ENCODE measurements around the gene DGKZ.
A peak's percentile ranks its signal among the peaks of the same experiment; 100 is the strongest.
"Not testable (repeated sequence)": the region's sequence is repeated elsewhere in the genome, so short reads cannot be mapped to it uniquely, and the experiment has no call there.

The DGKZ gene, protein sequence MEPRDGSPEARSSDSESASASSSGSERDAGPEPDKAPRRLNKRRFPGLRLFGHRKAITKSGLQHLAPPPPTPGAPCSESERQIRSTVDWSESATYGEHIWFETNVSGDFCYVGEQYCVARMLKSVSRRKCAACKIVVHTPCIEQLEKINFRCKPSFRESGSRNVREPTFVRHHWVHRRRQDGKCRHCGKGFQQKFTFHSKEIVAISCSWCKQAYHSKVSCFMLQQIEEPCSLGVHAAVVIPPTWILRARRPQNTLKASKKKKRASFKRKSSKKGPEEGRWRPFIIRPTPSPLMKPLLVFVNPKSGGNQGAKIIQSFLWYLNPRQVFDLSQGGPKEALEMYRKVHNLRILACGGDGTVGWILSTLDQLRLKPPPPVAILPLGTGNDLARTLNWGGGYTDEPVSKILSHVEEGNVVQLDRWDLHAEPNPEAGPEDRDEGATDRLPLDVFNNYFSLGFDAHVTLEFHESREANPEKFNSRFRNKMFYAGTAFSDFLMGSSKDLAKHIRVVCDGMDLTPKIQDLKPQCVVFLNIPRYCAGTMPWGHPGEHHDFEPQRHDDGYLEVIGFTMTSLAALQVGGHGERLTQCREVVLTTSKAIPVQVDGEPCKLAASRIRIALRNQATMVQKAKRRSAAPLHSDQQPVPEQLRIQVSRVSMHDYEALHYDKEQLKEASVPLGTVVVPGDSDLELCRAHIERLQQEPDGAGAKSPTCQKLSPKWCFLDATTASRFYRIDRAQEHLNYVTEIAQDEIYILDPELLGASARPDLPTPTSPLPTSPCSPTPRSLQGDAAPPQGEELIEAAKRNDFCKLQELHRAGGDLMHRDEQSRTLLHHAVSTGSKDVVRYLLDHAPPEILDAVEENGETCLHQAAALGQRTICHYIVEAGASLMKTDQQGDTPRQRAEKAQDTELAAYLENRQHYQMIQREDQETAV

DNA sequence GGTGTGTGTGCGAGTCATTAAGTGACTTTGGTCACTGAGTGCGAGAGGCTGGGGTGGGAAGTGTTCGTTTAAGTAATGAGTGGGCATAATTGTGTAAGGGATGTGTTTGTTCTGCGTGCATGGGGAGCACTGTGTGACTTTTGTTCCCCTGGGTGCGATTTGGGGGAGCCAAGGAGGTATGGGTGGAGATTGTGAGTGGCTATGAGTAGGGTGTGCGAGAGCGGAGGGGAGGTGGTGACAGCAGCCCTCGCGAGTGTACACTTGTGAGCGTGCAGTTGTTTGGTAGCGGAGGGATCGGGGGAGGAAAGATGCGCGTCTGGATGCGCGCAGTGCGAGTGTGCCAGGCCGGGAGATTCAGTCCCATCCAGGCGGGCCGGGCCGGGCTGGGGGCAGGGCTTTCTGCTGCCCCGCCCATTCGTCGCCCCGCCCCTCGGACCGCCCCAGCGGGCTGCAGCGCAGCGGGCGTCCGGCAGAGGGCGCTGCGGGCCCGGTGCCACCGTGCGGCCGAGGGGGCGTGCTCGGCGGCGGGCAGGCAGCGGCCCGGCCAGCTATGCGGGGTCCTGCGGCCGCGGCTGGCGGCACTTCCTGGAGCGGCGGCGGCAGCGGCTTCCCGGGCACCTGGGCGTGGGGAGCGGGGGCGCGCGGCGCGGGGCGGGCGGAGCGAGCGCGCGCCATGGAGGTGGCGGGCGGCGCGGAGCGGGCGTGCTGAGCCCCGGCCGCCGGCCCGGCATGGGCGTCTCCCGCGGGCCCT lies at the start of gene DGKZ:
Gene DGKZ, plus strand, starts transcription at position 578 of the 751 bp plus-strand sequence. CDS start 197 bp downstream, outside the sequence.
- peak; percentile 82 to 91 (median 89) for DNase-seq (ENCODE audit: low read depth in 3 of 3, low spot score in 1 of 3)

DNA sequence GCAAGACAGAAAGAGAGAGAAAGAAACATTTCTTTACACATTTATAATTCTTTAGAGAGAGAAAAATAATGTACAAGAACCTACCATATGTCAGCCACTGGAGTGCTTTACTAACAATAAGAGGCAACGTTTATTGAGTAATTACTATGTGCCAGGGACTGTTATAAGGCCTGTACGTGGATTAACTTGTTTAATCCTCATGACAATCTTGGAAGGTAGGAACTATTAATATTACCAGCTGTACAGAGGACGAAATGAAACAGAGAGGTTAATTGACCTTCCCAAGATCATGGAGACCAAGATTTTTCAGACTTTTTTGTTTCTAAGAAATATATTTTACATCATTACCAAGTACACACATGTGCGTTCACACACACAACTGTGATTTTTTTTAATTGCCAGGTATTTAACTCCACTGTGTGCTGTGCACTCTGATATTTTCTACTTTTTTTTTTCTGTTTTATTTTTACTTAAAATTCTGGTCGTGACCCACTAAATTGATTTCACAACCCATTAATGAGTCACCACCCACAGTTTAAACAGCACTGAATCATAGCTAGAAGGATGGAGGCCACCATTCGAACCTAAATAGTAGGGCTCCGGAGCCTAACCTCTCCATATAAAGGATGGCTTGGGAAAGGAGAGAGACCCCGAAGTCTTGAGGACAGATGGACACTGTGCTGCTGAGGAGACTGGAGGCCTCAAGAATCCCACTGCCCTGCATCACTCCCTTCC lies 48.4 kb upstream of the DGKZ start:
- DNase-seq (ENCODE audit: low read depth in 3 of 3, low spot score in 1 of 3): no peak

DNA sequence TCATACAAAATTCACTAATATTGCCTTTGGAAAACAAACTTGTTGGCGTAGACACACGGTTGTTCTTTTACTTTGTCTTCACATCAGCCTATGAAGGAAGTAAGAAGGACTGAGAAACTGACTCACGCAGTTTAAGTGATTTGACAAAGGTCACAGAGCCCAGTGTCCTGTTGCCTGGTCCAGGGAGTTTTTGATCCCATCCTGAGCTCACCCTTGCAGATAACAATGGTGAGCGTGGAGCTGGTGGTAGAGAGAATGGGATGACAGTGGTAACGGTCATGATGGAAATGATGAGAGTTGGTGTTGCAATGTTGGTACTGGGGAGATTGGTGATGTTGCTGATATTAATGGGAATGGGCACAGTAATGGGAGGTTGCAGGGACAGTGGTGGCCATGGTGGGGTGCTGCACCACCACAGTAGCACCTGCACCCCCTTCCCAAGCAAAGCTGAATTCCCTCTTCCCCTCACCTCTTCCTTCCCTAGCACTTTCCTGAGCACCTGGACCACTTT lies 47.8 kb upstream of the DGKZ start:
- DNase-seq (ENCODE audit: low read depth in 3 of 3, low spot score in 1 of 3): no peak

DNA sequence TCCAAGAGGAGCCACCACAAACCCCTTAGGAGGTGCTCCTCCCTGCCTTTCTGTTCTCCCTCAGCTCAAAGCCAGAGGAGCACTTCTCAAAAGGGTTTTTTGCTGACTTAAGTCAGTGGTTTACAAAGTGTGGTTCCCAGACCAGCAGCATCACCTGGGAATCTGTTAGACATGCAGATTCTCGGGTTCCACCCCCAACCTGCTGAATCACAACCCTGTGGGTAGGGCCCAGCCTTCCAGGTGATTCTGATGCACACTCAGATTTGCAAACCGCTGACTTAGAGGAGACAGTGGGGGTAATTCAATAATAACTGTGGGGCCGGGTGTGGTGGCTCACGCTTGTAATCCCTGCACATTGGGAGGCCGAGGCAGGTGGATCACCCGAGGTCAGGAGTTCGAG lies 47.0 kb upstream of the DGKZ start:
- DNase-seq (ENCODE audit: low read depth in 3 of 3, low spot score in 1 of 3): no peak

DNA sequence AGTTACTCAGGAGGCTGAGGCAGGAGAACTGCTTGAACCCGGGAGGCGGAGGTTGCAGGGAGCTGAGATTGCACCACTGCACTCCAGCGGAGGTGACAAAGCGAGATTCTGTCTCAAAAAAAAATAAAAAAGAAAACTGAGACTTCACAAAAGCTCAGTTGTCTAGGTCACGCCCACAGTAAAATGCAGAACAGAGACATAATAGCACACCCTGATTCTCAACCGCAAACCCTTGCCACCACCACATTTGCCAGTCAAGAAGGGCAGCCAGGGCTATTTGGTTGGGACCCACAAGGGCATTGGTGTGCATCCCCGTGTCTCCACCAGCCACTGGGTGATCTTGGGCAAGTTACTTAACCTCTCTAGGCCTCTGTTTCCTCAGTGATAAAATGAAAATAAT lies 44.4 kb upstream of the DGKZ start:
- no peak for DNase-seq (ENCODE audit: low read depth in 3 of 3, low spot score in 1 of 3)

DNA sequence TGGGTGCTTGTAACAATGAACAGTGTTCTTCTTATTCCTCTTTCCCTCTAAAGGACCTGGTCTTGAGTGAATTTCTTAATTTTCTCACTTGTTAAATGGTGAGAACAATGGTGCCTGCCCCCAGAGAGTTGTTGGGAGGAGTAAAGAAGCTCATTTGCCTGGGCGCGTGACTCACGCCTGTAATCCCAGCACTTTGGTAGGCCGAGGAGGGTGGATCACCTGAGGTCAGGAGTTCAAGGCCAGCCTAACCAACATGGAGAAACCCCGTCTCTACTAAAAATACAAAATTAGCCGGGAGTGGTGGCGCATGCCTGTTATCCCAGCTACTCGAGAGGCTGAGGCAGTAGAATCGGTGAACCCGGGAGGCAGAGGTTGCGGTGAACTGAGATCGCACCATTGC lies 43.2 kb upstream of the DGKZ start:
- DNase-seq (ENCODE audit: low read depth in 3 of 3, low spot score in 1 of 3): not testable (repeated sequence)

DNA sequence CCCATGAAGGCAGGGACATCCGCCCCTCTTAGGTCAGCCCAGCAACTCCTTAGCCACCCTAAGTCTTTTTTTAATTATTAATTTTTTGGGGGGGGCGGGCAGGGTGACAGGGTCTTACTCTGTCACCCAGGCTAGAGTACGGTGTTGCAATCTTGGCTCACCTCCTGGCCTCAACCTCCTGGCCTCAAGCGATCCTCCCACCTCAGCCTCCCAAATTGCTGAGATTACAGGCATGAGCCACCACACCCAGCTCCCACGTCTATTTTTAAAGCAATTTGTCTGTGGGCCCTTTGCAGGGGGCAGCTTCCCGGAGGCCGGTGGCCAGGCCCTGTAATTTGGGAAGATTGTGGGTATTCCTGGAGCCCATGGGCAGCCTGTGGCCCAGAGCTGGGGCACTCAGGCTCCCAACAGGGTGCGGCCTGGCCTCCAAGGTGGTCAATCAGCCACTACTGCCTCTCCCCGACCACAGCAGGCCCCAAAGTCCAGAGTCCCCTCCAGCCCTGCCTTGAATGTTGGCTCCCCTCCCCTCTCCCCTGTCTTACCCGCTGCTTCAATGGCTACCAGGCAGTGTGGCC lies 42.6 kb upstream of the DGKZ start:
- no peak for DNase-seq (ENCODE audit: low read depth in 3 of 3, low spot score in 1 of 3)

DNA sequence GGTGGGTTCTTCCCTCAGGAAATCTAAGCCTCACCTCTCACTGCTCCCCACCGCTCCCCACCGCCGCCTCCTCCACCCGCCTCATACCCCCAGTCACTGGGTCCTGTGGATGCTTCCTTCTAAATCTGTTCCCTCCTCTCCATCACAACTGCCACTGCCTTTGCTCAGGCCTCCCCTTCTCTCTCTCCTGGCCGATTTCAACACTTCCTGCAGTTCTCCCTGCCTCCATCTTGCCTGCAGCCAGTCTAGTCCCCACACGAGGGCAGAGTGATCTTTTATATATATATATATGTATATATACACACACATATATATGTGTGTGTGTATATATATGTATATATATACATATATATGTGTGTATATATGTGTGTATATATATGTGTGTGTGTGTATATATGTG lies 42.0 kb upstream of the DGKZ start:
- DNase-seq (ENCODE audit: low read depth in 3 of 3, low spot score in 1 of 3): no peak

DNA sequence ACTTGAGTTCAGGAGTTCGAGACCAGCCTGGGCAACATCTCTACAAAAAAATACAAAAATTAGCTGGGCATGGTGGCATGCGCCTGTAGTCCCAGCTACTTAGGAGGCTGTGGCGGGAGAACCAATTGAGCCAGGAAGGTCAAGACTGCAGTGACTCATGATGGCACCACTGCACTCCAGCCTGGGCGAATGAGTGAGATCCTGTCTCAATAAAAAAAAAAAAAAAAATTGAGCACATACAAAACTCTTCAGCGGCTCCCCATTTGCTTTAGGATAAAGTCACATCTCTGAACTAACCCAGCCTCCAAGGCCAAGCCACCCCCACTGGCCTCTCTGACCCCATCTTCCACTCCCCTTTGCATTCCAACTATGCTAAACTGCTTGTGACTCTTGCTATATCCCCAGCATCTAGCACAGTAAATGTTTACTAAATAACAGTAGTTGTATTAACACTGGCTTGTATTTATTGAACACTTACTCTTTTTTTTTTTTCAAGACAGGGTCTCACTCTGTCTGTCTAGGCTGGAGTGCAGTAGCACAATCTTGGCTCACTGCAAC lies 40.9 kb upstream of the DGKZ start:
- DNase-seq (ENCODE audit: low read depth in 3 of 3, low spot score in 1 of 3): no peak

DNA sequence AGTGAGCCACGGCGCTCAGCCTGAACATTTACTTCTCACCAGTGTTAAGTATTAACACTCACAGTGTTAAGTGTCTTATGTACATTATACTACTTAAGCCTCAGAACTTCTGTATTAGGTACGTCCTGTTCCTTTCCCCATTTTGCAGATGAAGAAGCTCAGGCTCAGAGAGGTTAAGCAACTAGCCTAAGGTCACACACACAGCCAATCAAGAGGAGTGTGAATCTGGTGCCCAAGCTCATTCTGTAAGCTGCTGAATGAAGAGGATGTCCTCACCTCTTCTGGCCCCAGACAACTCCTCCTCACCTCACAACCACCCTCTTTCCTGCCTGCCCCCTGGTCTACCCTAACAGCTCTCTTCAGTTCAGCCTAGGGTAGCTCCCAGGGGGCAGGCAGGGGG lies 39.9 kb upstream of the DGKZ start:
- no peak for DNase-seq (ENCODE audit: low read depth in 3 of 3, low spot score in 1 of 3)

DNA sequence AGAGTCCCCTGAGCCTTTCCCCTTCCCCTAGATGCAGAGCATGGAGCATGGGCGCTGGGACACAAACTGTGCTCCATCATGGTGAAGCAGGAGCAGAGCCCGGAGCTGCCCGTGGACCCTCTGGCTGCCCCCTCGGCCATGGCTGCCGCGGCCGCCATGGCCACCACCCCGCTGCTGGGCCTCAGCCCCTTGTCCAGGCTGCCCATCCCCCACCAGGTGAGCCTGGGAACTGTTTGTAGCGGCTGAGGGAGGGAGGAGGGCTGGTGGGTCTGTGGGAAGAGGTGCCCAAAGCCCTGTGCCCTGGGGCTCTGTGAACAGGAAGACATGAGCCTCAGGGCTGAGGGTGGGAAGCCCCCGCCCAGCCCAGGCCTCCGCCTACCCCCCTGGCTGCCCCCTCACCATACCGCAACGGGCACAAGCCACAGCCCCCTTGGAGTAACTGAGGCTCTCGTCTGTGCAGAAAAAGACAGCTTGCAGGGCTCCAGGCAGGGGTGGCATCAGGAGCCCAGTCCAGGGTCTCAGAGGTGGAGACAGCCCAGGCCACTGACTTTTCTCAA lies 39.4 kb upstream of the DGKZ start:
- DNase-seq (ENCODE audit: low read depth in 3 of 3, low spot score in 1 of 3): no peak

DNA sequence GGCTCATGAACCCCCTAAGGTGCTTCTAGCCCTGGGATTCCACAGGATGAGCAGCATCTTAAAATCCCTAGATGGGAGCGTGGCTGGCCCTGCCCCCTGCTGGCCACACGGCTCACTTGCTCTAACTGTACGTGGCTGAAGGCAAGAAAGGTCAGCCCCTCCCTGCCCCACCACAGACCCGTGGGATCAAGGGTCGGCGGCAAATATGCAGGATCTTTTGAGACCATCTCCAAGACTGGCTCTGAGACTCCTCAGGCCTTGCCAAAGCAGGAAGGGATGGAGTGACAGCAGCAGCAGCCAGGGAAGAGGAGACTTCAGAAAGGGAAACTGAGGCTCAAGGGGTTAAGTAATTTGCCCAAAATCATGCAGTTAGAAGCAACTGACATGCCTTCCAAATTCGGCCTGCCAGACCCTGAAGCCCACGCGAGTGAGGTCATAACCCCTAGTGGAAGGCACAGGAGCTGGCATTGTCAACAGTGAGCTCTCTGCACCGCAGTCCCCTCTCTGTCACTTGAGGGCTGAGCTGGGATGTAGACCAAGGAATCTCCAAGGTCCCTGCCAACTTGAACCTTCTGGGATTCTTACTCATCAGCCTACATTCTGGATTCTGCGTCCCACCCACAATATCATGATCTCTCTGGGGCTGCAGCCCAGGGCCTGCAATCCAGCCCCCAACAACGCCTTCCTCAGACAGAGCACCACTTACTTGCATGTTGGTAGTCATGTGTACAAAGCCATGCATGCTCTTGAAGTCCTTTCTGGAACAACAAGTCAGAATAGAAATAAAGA lies 38.4 kb upstream of the DGKZ start:
- peak in 1 of 3 donors; percentile 52 for DNase-seq (ENCODE audit: low read depth in 3 of 3, low spot score in 1 of 3)

DNA sequence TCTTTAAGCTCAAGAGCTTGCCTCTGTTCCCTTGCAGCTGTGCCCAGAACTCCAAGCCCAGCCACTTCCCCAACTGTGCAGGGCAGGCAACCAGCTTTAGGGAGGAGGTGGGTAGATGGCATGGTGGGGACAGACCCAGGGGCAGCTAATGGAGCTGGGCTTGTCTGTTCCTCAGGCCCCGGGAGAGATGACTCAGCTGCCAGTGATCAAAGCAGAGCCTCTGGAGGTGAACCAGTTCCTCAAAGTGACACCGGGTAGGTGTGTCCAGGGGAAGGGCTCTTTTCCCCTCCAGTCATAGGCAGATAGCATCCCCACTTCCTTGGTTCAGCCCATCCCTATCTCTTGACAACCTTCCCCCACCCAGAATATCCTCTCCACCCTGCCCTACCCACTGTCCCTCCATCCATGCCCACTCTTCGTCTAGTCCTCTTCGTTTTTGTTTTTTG lies 37.4 kb upstream of the DGKZ start:
- no peak for DNase-seq (ENCODE audit: low read depth in 3 of 3, low spot score in 1 of 3)

DNA sequence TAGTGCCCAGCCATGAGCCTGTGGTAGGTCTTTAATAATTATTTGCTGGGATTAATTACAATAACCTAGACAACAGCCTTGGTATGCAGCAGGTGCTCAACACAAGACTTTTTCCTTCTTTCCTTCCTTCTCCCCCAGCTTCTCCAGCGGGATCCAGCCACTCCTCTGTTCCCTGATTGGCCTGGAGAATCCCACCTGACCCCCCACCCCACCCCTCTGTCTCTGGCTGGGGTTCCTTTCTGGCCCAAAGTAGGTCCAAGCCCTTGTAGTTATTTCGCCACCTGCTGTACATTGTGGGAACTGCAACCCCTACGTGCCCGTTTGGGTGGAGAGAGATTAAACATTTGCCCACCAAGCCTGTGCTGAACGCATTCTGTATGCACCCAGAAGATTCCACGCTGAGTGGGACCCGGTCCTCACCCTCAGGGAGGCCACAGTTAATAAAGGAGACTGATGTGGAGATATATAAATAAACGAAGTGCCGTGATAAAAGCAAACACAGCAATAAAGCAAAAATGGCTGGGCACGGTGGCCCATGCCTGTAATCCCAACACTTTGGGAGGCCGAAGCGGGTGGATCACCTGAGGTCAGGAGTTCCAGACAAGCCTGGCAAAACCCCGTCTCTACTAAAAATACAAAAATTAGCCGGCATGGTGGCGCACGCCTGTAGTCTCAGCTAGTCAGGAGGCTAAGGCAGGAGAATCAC lies 32.1 kb upstream of the DGKZ start:
- DNase-seq (ENCODE audit: low read depth in 3 of 3, low spot score in 1 of 3): peak; percentile 31 to 68 (median 50)

DNA sequence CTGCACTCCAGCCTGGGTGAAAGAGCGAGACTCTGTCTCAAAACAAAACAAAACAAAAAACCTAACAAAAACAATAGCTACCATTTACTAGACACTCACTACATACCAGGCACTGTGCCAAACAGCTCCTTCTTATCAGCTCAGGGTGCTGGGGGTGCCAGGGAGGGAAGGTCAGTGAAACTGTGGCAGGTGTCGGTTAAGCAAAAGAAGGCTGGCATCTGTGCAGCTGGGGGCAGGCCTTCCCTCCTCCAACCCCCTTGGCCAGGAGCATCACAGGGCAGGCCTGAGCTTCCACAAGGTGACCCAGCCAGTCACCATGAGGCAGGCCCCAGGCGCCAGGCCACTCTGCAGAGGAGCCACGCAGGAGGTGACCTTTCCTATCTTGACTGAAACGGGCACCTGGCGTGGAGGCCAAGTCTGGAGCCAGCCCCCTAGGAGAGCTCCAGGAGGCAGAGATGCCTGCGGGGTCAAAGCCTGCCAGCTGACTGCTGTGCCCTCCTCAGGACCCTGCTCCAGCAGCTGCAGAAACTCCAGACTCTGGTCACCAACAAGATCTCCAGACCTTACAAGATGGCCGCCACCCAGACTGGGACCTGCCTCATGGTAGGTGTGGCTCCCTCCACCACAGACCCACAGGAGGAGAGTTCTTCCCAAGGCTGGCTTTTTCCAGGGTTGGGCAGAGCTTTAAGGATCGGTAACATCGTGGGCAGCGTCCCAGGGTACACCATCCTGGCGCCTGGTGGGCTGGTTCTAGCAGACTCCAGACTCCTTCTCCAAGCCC lies 31.3 kb upstream of the DGKZ start:
- no peak for DNase-seq (ENCODE audit: low read depth in 3 of 3, low spot score in 1 of 3)

DNA sequence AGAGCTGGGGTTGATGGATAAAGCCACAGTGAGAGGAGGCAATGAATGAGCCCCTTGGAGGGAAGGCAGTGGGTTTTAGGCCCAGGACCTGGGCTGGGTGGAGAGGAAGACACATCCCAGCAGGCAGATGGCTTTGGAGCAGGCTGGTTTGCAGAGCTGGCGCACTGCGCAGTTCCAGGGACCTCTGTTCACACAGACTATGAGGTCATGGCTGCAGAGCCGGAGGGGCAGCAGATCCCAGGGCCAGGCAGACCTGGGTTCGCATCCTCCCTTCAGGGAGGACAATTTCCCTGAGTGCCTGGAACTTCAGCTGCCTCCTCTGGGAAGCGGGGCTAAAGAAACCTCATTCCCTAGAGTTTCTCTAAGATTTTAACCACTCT lies 28.2 kb upstream of the DGKZ start:
- no peak for DNase-seq (ENCODE audit: low read depth in 3 of 3, low spot score in 1 of 3)

DNA sequence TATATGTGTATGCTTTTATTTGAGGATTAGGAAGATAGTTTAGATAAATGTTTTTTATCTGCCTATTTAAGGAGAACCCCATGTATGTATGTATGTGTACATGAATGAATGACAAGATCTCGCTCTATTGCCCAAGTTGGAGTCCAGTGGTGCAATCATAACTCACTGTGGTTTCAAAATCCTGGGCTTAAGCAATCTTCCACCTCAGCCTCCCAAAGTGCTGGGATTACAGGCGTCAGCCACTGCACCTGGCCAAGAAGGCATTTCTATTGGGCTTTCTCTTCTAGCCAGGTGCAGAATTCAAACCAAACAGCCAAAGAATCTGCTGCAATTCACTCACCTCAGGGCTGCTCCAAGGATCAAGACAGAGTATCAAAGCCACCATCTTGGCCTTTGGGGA lies 25.5 kb upstream of the DGKZ start:
- no peak for DNase-seq (ENCODE audit: low read depth in 3 of 3, low spot score in 1 of 3)
